Endothelial cell of umbilical vein (primary cell): ENCODE measurements around the gene DCAF4. TPM values are rescaled to one million over a fixed set of nuclear protein-coding genes. Genes with fewer than 3 reads are reported as not detected.
"Not testable (repeated sequence)": the region's sequence is repeated elsewhere in the genome, so short reads cannot be mapped to it uniquely, and the experiment has no call there.

Source experiments
- BruUV-seq: library from RNA; stranded (reverse); fragments of 400-500 nt; replicated peaks from 2 replicates; lab custom pipeline; 2021; lab: Mats Ljungman, UMichigan
- CTCF ChIA-PET: fragments of 300-600, 350-600 bp; sonication (Branson Sonifier 250); formaldehyde crosslinking; loops from one replicate; lab custom pipeline; 2021; ENCODE audit warnings: antibody characterized with exemption, inconsistent platforms; lab: Charles Lee
- POLR2A ChIA-PET: fragments of 300-600, 350-600 bp; sonication (Branson Sonifier 250); formaldehyde crosslinking; loops from one replicate; lab custom pipeline; 2021; ENCODE audit warnings: antibody characterized with exemption, inconsistent platforms; lab: Charles Lee
- DNase-seq: peaks from one replicate; pipeline ENCODE4 v3.0.0-alpha.2; 2011; ENCODE audit warnings: low read depth, low spot score
- FAIRE-seq: peaks from 2 replicates; lab custom pipeline; 2011; peaks lifted over from hg19 to GRCh38; lab: Jason Lieb, UNC
- H2AFZ ChIP-seq: 2 replicates; pipeline ENCODE4 v1.6.0; 2012; ENCODE audit warnings: low read depth, low read length, control low read depth, inconsistent platforms
- H3K27ac ChIP-seq: 2 replicates; pipeline ENCODE4 v1.5.1; 2011; ENCODE audit warnings: low read depth, mild to moderate bottlenecking, control low read depth, low read length, moderate library complexity; ENCODE audit not compliant: insufficient read depth
- H3K27me3 ChIP-seq, 2 experiments: 2 replicates each; pipeline versions ENCODE4 v1.6.0 to v1.6.1; 2011; ENCODE audit warnings: low read length in 2 of 2, mixed read lengths in 1 of 2; ENCODE audit not compliant: control insufficient read depth in 2 of 2, insufficient read depth in 2 of 2
- H3K36me3 ChIP-seq, 2 experiments: 2 replicates in 1 of 2; 3 replicates in 1 of 2; pipeline ENCODE4 v1.5.1; 2011; ENCODE audit warnings: low read length in 2 of 2, mild to moderate bottlenecking in 1 of 2, moderate library complexity in 1 of 2; ENCODE audit not compliant: control insufficient read depth in 2 of 2, insufficient read depth in 2 of 2; ENCODE audit errors: extremely low read depth in 1 of 2
- H3K4me1 ChIP-seq: 3 replicates; pipeline ENCODE4 v1.5.1; 2011; ENCODE audit warnings: mild to moderate bottlenecking, low read length; ENCODE audit not compliant: control insufficient read depth, insufficient read depth; ENCODE audit errors: extremely low read depth
- H3K4me2 ChIP-seq: 2 replicates; pipeline ENCODE4 v1.6.1; 2011; ENCODE audit warnings: low read length, control low read depth, mixed read lengths; ENCODE audit not compliant: insufficient read depth
- H3K4me3 ChIP-seq, 3 experiments: fragments of 200-600 bp in 1 of 3; sonication (generic), shearing (Covaris generic) in 1 of 3; replicated peaks in 1 of 3; 2 replicates each; pipeline ENCODE4 v1.5.1; 2011 to 2016; ENCODE audit warnings: control low read depth in 3 of 3, low read length in 3 of 3, mild to moderate bottlenecking in 2 of 3, inconsistent platforms in 1 of 3, low read depth in 1 of 3, moderate library complexity in 1 of 3; ENCODE audit not compliant: insufficient read depth in 1 of 3
- H3K79me2 ChIP-seq: 2 replicates; pipeline ENCODE4 v1.6.0; 2012; ENCODE audit warnings: low read length, inconsistent platforms; ENCODE audit not compliant: control insufficient read depth, insufficient read depth
- H3K9ac ChIP-seq: replicated peaks from 2 replicates; pipeline ENCODE3; 2011; ENCODE audit warnings: low read length, control low read depth; ENCODE audit not compliant: insufficient read depth; ENCODE audit errors: extremely low read depth
- H3K9me1 ChIP-seq: replicated peaks from 3 replicates; pipeline ENCODE4 v1.6.0; 2011; ENCODE audit warnings: mild to moderate bottlenecking, low read length; ENCODE audit not compliant: control insufficient read depth, insufficient read depth; ENCODE audit errors: extremely low read depth
- H3K9me3 ChIP-seq: replicated peaks from 2 replicates; pipeline ENCODE4 v1.5.1; 2012; ENCODE audit warnings: low read length, inconsistent platforms; ENCODE audit not compliant: control insufficient read depth, insufficient read depth
- H4K20me1 ChIP-seq: replicated peaks from 2 replicates; pipeline ENCODE3; 2011; ENCODE audit warnings: mild to moderate bottlenecking, low read length; ENCODE audit not compliant: control insufficient read depth, insufficient read depth; ENCODE audit errors: extremely low read depth
- FOS ChIP-seq: IDR thresholded peaks from 2 replicates; pipeline ENCODE4 v1.6.1; 2011; ENCODE audit warnings: mild to moderate bottlenecking, low read length, moderate library complexity, borderline replicate concordance; ENCODE audit not compliant: insufficient read depth
- GATA2 ChIP-seq: IDR thresholded peaks from 2 replicates; pipeline ENCODE4 v1.7.0; 2011; ENCODE audit warnings: low read depth, mild to moderate bottlenecking, moderate library complexity, mixed read lengths, low read length; ENCODE audit not compliant: insufficient read length, insufficient read depth
- JUN ChIP-seq: IDR thresholded peaks from 2 replicates; pipeline ENCODE4 v1.6.1; 2011; ENCODE audit warnings: borderline replicate concordance, low read depth; ENCODE audit not compliant: insufficient read length, insufficient read depth
- MAX ChIP-seq: IDR thresholded peaks from 2 replicates; pipeline ENCODE4 v1.6.1; 2011; ENCODE audit not compliant: insufficient read depth, insufficient read length
- MYC ChIP-seq: IDR thresholded peaks from one replicate; pipeline ENCODE4 v1.6.1; 2011; ENCODE audit warnings: mild to moderate bottlenecking, low read depth, low read length
- dilution Hi-C: fragments of 300-500 bp; cut with MboI; formaldehyde crosslinking; loops from one replicate; pipeline ENCODE4 v1.15.0; 2019; ENCODE audit warnings: low sequenced_read_pairs; ENCODE audit not compliant: extremely low pct_ligation_motif_present
- intact Hi-C: fragments of 100-400 bp; cut with micrococcal nuclease; formaldehyde crosslinking; loops from one replicate; pipeline ENCODE4 v1.10.0; 2022
- polyA plus RNA-seq, 4 experiments: library from polyadenylated mRNA; depleted of rRNA in 3 of 4; stranded (reverse) in 3 of 4; unstranded in 1 of 4; fragments of >200 nt; gene quantifications; 2 replicates each; pipeline versions ENCODE4 v1.2.1 to v1.2.3, GENCODE V29; 2011 to 2012; ENCODE audit warnings: missing spikeins in 1 of 4
- total RNA-seq: library from RNA; stranded (reverse); gene quantifications from 2 replicates; pipeline ENCODE4 v1.2.3, GENCODE V29; 2021

The DCAF4 gene
- total and polyA plus RNA-seq, 2 donors (not counting 3 experiments of a cell fraction or from before 2014, with no cell fraction given), result 8.6 to 15.8 TPM

DNA sequence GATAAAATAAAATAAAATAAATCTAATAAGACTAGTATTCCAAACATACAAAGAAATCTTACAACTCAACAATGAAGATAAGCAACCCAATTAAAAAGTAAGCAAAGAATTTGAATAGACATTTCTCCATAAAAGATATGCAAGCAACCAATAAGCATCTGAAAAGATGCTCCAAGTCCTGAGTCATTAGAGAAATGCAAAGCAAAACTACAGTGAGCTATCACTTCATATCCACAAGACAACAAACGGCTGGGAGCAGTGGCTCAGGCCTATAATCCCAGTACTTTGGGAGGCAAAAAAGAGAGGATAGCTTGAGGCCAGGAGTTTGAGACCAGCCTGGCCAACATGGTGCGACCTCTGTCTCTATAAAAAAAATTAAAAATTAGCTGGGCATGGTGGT is 73.8 kb downstream of the DCAF4 start:
- H2AFZ ChIP-seq, result no peak overlapping the region
- POLR2A ChIA-PET, result no interaction called here
- DNase-seq (no peak), FAIRE-seq (no peak)
- H3K79me2 ChIP-seq, result peaks cover 5% of the 10 kb centered on the region
- H3K4me1 ChIP-seq, result no peaks in the 10 kb centered on the region
- H4K20me1 ChIP-seq, result peaks cover 8% of the 10 kb centered on the region
- dilution Hi-C loops (no loop called here), intact Hi-C loops (no loop called here)
- TF ChIP-seq JUN (no peak), GATA2 (no peak), FOS (no peak)
- H3K9ac ChIP-seq, result no peak overlapping the region
- peaks cover 10 to 23% of the 10 kb centered on the region in 2 experiments for H3K36me3 ChIP-seq
- no peaks in the 10 kb centered on the region for H3K9me3 ChIP-seq
- H3K27ac ChIP-seq, result no peak overlapping the region
- H3K4me2 ChIP-seq, result no peak overlapping the region
- H3K4me3 ChIP-seq, result no peak overlapping the region
- BruUV-seq, result no TSS peak
- no peaks in the 10 kb centered on the region for H3K27me3 ChIP-seq
- CTCF ChIA-PET, result no interaction called here
- no peaks in the 10 kb centered on the region for H3K9me1 ChIP-seq

- no peaks in the 10 kb centered on the region for H3K27me3 ChIP-seq
- no peak overlapping the region for H3K9ac ChIP-seq
- intact Hi-C loops (no loop called here), dilution Hi-C loops (no loop called here)
- no peaks in the 10 kb centered on the region for H3K9me3 ChIP-seq
- H4K20me1 ChIP-seq, result peaks cover 5% of the 10 kb centered on the region
- no peaks in the 10 kb centered on the region for H3K9me1 ChIP-seq
- no peak overlapping the region for H2AFZ ChIP-seq
- no peak overlapping the region for H3K4me2 ChIP-seq
- H3K4me1 ChIP-seq, result no peaks in the 10 kb centered on the region
- peaks cover 2 to 4% of the 10 kb centered on the region in 2 experiments for H3K36me3 ChIP-seq
- no TSS peak for BruUV-seq
- POLR2A ChIA-PET, result no interaction called here
- CTCF ChIA-PET, result no interaction called here
- DNase-seq (no peak), FAIRE-seq (no peak)
- H3K4me3 ChIP-seq, result no peak overlapping the region
- TF ChIP-seq MYC (no peak), MAX (no peak)
- H3K27ac ChIP-seq, result no peak overlapping the region
- peaks cover 5% of the 10 kb centered on the region for H3K79me2 ChIP-seq
Observed at GRCh38 chr14:73003681-73004080, 77.4 kb downstream of the DCAF4 start.

DNA sequence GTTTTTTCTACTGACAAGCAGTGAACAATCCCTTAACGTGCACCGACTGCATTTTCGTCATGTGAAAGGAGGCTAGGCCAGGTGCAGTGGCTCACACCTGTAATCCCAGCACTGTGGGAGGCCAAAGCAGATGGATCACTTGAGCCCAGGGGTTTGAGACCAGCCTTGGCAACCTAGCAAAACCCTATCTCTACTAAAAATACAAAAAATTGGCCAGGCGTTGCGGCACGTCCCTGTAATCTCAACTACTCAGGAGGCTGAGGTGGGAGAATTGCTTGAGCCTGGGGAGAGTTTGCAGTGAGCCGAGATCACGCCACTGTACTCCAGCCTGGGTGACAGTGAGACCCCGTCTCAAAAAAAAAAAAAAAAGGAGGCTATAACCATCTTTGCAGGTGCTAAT is 78.4 kb downstream of the DCAF4 start:
- H3K79me2 ChIP-seq, H3K9ac ChIP-seq, H3K36me3 ChIP-seq, intact Hi-C loops, H2AFZ ChIP-seq, H4K20me1 ChIP-seq, FAIRE-seq, H3K27ac ChIP-seq, POLR2A ChIA-PET, H3K4me1 ChIP-seq, H3K9me1 ChIP-seq, DNase-seq, dilution Hi-C loops, H3K27me3 ChIP-seq, H3K4me3 ChIP-seq, H3K9me3 ChIP-seq, H3K4me2 ChIP-seq, BruUV-seq: not testable (repeated sequence)
- CTCF ChIA-PET, result interaction anchor here (1.6 kb wide), 1 partner anchor 16 kb away, joined by 3 read pairs; no protein-coding TSS in a partner anchor
